GM21737 (cell line): ENCODE measurements around the gene ZCCHC8.
"Not testable (repeated sequence)": the region's sequence is repeated elsewhere in the genome, so short reads cannot be mapped to it uniquely, and the experiment has no call there.

Experiments used
- ATAC-seq: cut with Tn5 transposase; IDR thresholded peaks from one replicate; pipeline ENCODE4 v1.9.1; 2021; ENCODE audit warnings: mild to moderate bottlenecking, moderate library complexity; ENCODE audit not compliant: unreplicated experiment

The ZCCHC8 gene

GRCh38 chr12:122435186-122435585 lies 65.5 kb downstream of the ZCCHC8 start:
- no peak for ATAC-seq

- not testable (repeated sequence) for ATAC-seq
Observed at GRCh38 chr12:122429043-122429442, 71.7 kb downstream of the ZCCHC8 start.

GRCh38 chr12:122427403-122427802 lies 73.3 kb downstream of the ZCCHC8 start:
- ATAC-seq: no peak

GRCh38 chr12:122423258-122424165 lies 77.2 kb downstream of the ZCCHC8 start:
- ATAC-seq: no peak

GRCh38 chr12:122422730-122423257 lies 77.9 kb downstream of the ZCCHC8 start:
- no peak for ATAC-seq

- ATAC-seq: peak; percentile 69
Observed at GRCh38 chr12:122421821-122422729, 78.7 kb downstream of the ZCCHC8 start, which contains the start of gene CLIP1. Gene CLIP1 (minus strand): TSS chr12:122422669. CDS start chr12:122380452, 42,217 bp downstream.
